GM12875 (cell line): Measurements from ENCODE around the gene ZNF177.

Experiments used
- H3K4me3 ChIP-seq: one replicate; pipeline ENCODE4 v1.5.1; 2011; ENCODE audit warnings: low read depth, low read length, control low read depth
- CTCF ChIP-seq: IDR thresholded peaks from 2 replicates; pipeline ENCODE4 v1.5.1; 2011; ENCODE audit warnings: low read depth, mild to moderate bottlenecking, control low read depth, inconsistent platforms, low read length, moderate library complexity, borderline replicate concordance; ENCODE audit not compliant: insufficient read depth

ZNF177 gene

GRCh38 chr19:9329999-9330398 lies 32.8 kb upstream of the ZNF177 start:
- H3K4me3 ChIP-seq: no peak overlapping the region
- no peak for TF ChIP-seq CTCF

DNA sequence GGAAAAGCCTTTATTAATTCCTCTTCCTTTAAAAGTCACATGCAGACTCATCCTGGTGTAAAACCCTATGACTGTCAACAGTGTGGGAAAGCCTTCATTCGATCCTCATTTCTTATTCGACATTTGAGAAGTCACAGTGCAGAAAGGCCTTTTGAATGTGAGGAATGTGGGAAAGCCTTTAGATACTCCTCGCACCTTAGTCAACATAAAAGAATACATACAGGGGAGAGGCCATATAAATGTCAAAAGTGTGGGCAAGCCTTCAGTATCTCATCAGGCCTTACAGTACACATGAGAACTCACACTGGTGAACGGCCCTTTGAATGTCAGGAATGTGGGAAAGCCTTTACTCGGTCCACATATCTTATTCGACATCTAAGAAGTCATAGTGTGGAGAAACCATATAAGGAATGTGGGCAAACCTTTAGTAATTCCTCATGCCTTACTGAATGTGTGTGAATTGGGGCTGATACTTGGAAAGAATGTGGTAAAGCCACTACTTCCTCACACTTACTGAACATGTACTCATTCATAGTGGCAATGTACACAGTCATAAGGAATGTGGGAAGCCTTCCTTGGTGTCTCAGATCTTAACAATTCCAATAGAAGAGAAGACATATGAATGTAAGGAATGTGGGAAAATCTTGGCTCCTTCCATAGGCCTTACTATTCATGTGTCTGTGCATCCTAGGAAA lies 20.1 kb upstream of the ZNF177 start:
- TF ChIP-seq CTCF: no peak
- no peak overlapping the region for H3K4me3 ChIP-seq

DNA sequence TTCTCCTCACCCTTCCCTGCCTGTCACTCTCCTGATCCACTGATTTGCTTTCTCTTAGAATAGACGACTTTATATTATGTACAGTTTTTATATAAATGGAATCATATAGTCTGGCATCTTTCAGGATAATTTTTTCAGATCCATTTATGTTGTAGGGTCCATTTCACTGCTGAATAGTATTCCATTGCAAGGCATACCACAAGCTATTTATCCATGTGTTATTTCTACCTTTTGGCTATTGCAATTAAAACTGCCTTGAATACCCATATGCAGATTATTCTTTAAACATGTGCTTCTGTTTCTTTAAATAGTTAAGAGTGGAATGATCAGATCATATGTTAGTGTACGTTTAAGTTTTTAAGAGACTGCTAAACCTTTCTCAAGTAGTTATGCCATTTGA lies 17.8 kb upstream of the ZNF177 start:
- TF ChIP-seq CTCF: no peak
- no peak overlapping the region for H3K4me3 ChIP-seq

DNA sequence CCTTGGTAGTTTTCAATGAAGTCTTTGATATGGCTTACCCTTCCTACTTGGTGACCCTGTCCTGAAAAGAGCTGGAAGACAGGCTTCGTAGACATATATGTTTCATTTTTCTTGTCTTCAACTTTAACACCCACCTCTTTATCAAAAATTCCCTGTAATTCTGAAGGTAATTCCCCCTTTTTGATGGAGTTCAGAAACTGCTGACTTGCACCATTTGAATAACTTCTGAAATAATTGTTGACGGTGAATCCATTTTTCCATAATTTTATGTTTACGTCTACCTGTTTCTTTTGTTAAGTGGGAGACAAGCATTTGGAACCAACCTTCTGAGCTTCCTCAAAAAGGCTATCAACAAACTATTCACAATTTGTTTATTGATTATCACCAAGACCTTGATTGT lies 14.6 kb upstream of the ZNF177 start:
- no peak overlapping the region for H3K4me3 ChIP-seq
- no peak for TF ChIP-seq CTCF

DNA sequence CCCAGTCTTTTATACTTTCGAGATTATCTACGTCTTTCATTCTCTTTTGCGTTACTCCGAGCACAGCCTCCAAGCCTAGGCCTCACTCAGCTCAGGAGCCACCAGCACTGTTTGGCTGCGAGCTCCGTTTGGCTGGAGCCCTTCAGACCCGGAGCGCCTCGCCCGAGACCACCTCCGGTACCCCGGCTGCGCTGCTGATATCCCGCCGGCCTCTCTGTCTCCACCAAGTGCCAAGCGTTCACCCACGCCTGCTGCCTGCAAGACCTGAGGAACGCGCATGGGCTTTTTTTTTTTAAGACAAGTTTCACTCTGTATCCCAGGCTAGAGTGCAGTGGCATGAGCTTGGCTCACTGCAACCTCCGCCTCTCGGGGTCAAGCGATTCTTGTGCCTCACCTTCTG lies 14.1 kb upstream of the ZNF177 start:
- H3K4me3 ChIP-seq: no peak overlapping the region
- TF ChIP-seq CTCF: no peak

- no peak for TF ChIP-seq CTCF
- H3K4me3 ChIP-seq: no peak overlapping the region
Observed at GRCh38 chr19:9352505-9352904, 10.3 kb upstream of the ZNF177 start.

- H3K4me3 ChIP-seq: no peak overlapping the region
- no peak for TF ChIP-seq CTCF
Observed at GRCh38 chr19:9353011-9353410, 9.8 kb upstream of the ZNF177 start.
